ENCODE results near the gene SREK1IP1.
A peak's percentile ranks its signal among the peaks of the same experiment; 100 is the strongest.

SREK1IP1 gene

GRCh38 chr5:64768358-64769312 lies at the start of gene SREK1IP1, which contains the start of gene CWC27:
Gene SREK1IP1 (minus strand): TSS chr5:64768691. CDS start chr5:64768517, 174 bp downstream.
Gene CWC27 (plus strand): TSS chr5:64768930. CDS start chr5:64769147, 217 bp downstream.
- DNase-seq (ENCODE audit: low read depth in 1 of 2, low spot score in 1 of 2) = peak; percentile 56 to 60

GRCh38 chr5:64818245-64818644 lies 49.8 kb upstream of the SREK1IP1 start:
- DNase-seq (ENCODE audit: low read depth in 1 of 2, low spot score in 1 of 2) = no peak

- DNase-seq (ENCODE audit: low read depth in 1 of 2, low spot score in 1 of 2) = no peak
Observed at GRCh38 chr5:64814073-64814472, 45.6 kb upstream of the SREK1IP1 start.

- no peak for DNase-seq (ENCODE audit: low read depth in 1 of 2, low spot score in 1 of 2)
Observed at GRCh38 chr5:64811050-64811640, 42.7 kb upstream of the SREK1IP1 start.

- DNase-seq (ENCODE audit: low read depth in 1 of 2, low spot score in 1 of 2) = no peak
Observed at GRCh38 chr5:64807520-64807919, 39.0 kb upstream of the SREK1IP1 start.

- no peak for DNase-seq (ENCODE audit: low read depth in 1 of 2, low spot score in 1 of 2)
Observed at GRCh38 chr5:64806537-64806936, 38.0 kb upstream of the SREK1IP1 start.

- no peak for DNase-seq (ENCODE audit: low read depth in 1 of 2, low spot score in 1 of 2)
Observed at GRCh38 chr5:64800926-64801325, 32.4 kb upstream of the SREK1IP1 start.

- no peak for DNase-seq (ENCODE audit: low read depth in 1 of 2, low spot score in 1 of 2)
Observed at GRCh38 chr5:64796301-64796700, 27.8 kb upstream of the SREK1IP1 start.

- no peak for DNase-seq (ENCODE audit: low read depth in 1 of 2, low spot score in 1 of 2)
Observed at GRCh38 chr5:64794053-64794770, 25.7 kb upstream of the SREK1IP1 start.

- DNase-seq (ENCODE audit: low read depth in 1 of 2, low spot score in 1 of 2) = no peak
Observed at GRCh38 chr5:64792469-64792868, 24.0 kb upstream of the SREK1IP1 start.

- DNase-seq (ENCODE audit: low read depth in 1 of 2, low spot score in 1 of 2) = no peak
Observed at GRCh38 chr5:64790210-64790609, 21.7 kb upstream of the SREK1IP1 start.

- DNase-seq (ENCODE audit: low read depth in 1 of 2, low spot score in 1 of 2) = no peak
Observed at GRCh38 chr5:64789457-64789856, 21.0 kb upstream of the SREK1IP1 start.

- no peak for DNase-seq (ENCODE audit: low read depth in 1 of 2, low spot score in 1 of 2)
Observed at GRCh38 chr5:64788156-64788555, 19.7 kb upstream of the SREK1IP1 start.

GRCh38 chr5:64786372-64786771 lies 17.9 kb upstream of the SREK1IP1 start:
- DNase-seq (ENCODE audit: low read depth in 1 of 2, low spot score in 1 of 2) = no peak

- peak; percentile 24 to 38 for DNase-seq (ENCODE audit: low read depth in 1 of 2, low spot score in 1 of 2)
Observed at GRCh38 chr5:64784451-64785025, 16.0 kb upstream of the SREK1IP1 start.

GRCh38 chr5:64775291-64775690 lies 6.8 kb upstream of the SREK1IP1 start:
- no peak for DNase-seq (ENCODE audit: low read depth in 1 of 2, low spot score in 1 of 2)

GRCh38 chr5:64773533-64773932 lies 5.0 kb upstream of the SREK1IP1 start:
- DNase-seq (ENCODE audit: low read depth in 1 of 2, low spot score in 1 of 2) = no peak

- no peak for DNase-seq (ENCODE audit: low read depth in 1 of 2, low spot score in 1 of 2)
Observed at GRCh38 chr5:64771736-64772135, 3.2 kb upstream of the SREK1IP1 start.

GRCh38 chr5:64769855-64770254 lies 1.4 kb upstream of the SREK1IP1 start:
- no peak for DNase-seq (ENCODE audit: low read depth in 1 of 2, low spot score in 1 of 2)

GRCh38 chr5:64767959-64768357 lies 533 bp downstream of the SREK1IP1 start:
- no peak for DNase-seq (ENCODE audit: low read depth in 1 of 2, low spot score in 1 of 2)

GRCh38 chr5:64766941-64767340 lies 1.6 kb downstream of the SREK1IP1 start:
- no peak for DNase-seq (ENCODE audit: low read depth in 1 of 2, low spot score in 1 of 2)
